Aorta (tissue), 5 donors: Measurements from ENCODE around the gene RIPOR3. TPM values are rescaled to one million over a fixed set of nuclear protein-coding genes. Genes with fewer than 3 reads are reported as not detected.
A peak's percentile ranks its signal among the peaks of the same experiment; 100 is the strongest.

Experiments
- ATAC-seq: fragments of 200-7000 bp; cut with Tn5 transposase; one replicate; pipeline ENCODE4 v1.9.1; 2022; ENCODE audit warnings: moderate library complexity; ENCODE audit not compliant: low FRiP score
- DNase-seq, 2 donors: peaks; one replicate each; pipeline ENCODE4 v3.0.0-alpha.2; 2020
- H3K27ac ChIP-seq, 2 donors: one replicate each; pipeline ENCODE4 v1.5.1; 2013; ENCODE audit warnings: low read length in 2 of 2, mild to moderate bottlenecking in 2 of 2, moderate library complexity in 2 of 2, control low read depth in 1 of 2, inconsistent platforms in 1 of 2, low read depth in 1 of 2
- H3K27me3 ChIP-seq, 2 donors: one replicate each; pipeline ENCODE4 v1.6.1; 2013; ENCODE audit warnings: control low read depth in 1 of 2, low read length in 1 of 2, mild to moderate bottlenecking in 1 of 2, moderate library complexity in 1 of 2; ENCODE audit not compliant: insufficient read depth in 2 of 2, control insufficient read depth in 1 of 2
- H3K36me3 ChIP-seq, 2 donors: one replicate each; pipeline ENCODE4 v1.6.1; 2013; ENCODE audit warnings: control low read depth in 1 of 2, low read length in 1 of 2, mild to moderate bottlenecking in 1 of 2; ENCODE audit not compliant: insufficient read depth in 2 of 2, control insufficient read depth in 1 of 2
- H3K4me1 ChIP-seq, 2 donors: one replicate each; pipeline ENCODE4 v1.6.1; 2013; ENCODE audit warnings: low read length in 2 of 2, control low read depth in 1 of 2, mild to moderate bottlenecking in 1 of 2, moderate library complexity in 1 of 2; ENCODE audit not compliant: insufficient read depth in 2 of 2, control insufficient read depth in 1 of 2
- H3K4me3 ChIP-seq, 2 donors: one replicate each; pipeline ENCODE4 v1.5.1; 2013; ENCODE audit warnings: low read length in 2 of 2, control low read depth in 1 of 2, mild to moderate bottlenecking in 1 of 2
- H3K9me3 ChIP-seq: one replicate; pipeline ENCODE4 v1.6.1; 2013; ENCODE audit warnings: mild to moderate bottlenecking, low read length; ENCODE audit not compliant: control insufficient read depth
- WGBS, 2 donors: extraction: QIAGEN DNeasy Blood & Tissue Kit; methylation state at CpG; one replicate each; pipeline ENCODE4 v1.1.7; 2013; 5-methylcytosine and 5-hydroxymethylcytosine counted together
- intact Hi-C, 2 donors: fragments of 100-400 bp; cut with DNase I; formaldehyde crosslinking; loops; one replicate each; pipeline versions ENCODE4 v1.14.2 to v1.15.0; 2022
- polyA plus RNA-seq, 2 donors: library from polyadenylated mRNA; stranded (reverse); fragments of 200-250 nt; gene quantifications; one replicate each; pipeline ENCODE4 v1.2.3, GENCODE V29; 2013
- total RNA-seq, 2 donors: library from RNA; stranded (reverse); fragmentation: NEBNext Ultra II Directional; extraction: Animal tissue kit (Norgen Biotek cat#: 25700); gene quantifications; one replicate each; pipeline ENCODE4 v1.2.1, GENCODE V29; 2021
- donor health status: healthy with polysubstance abuse.
- donor health status: Bipolar disorder and iron deficiency.
- donor health status: DM: no; HTN: no; CAD: no.
- donor health status: DM: no; HTN: no; CAD: no.
- donor health status: DM: yes; HTN: yes; CAD: no.

RIPOR3 gene
- total and polyA plus RNA-seq, 4 donors = 0.23 to 8.0 (median 2.3) TPM

DNA sequence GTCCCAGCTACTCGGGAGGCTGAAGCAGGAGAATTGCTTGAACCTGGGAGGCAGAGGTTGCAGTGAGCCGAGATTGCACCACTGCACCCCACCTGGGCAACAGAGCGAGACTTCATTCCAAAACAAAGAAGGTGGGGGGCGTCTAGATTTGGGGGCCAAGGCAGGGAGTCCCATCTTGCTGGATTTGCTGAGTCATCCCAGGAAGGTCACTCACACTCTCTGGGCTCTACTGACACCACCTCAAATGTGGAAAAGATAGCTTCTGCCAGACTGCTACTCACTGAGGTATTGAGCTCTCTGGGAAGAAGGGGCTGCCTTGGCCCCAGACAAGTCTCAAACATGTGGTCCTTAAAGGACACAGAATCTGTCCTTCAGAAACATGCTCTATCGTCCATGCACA lies 74.3 kb downstream of the RIPOR3 start:
- Histone ChIP-seq H3K9me3 (peaks cover 2% of the 10 kb centered on the region), H3K4me1 (no peaks in the 10 kb centered on the region), H3K27ac (no peak overlapping the region), H3K27me3 (no peaks in the 10 kb centered on the region), H3K4me3 (no peak overlapping the region), H3K36me3 (no peaks in the 10 kb centered on the region)
- WGBS, 2 donors = 92 to 94% methylated on average over 5 of the region's 5 CpGs
- no peak for ATAC-seq
- intact Hi-C loops = no loop called here
- DNase-seq = no peak

DNA sequence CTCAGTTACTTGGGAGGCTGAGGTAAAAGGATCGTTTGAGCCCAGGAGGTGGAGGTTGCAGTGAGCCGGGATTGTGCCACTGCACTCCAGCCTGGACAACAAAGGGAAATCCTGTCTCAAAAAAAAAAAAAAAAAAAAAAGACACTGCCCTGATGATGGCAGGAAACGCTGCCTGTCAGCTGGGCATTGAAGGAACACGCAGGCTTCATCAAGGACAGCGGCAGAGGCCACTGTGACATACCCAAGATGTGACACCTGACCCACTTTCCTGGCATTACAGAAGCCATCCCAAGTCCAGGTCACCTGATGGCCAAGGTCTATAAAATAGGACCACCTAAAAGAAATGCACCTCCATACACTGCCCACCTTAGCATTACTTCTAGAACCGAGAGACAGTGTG lies 75.9 kb downstream of the RIPOR3 start:
- Histone ChIP-seq H3K4me1 (no peaks in the 10 kb centered on the region), H3K36me3 (no peaks in the 10 kb centered on the region), H3K4me3 (no peak overlapping the region), H3K27me3 (no peaks in the 10 kb centered on the region), H3K9me3 (no peaks in the 10 kb centered on the region), H3K27ac (no peak overlapping the region)
- ATAC-seq (no peak), DNase-seq (no peak)
- intact Hi-C loops = no loop called here
- 92 to 94% methylated on average over 6 of the region's 6 CpGs for WGBS, 2 donors

GRCh38 chr20:50613438-50614169 lies 77.7 kb downstream of the RIPOR3 start:
- Histone ChIP-seq H3K27me3 (no peaks in the 10 kb centered on the region), H3K9me3 (no peaks in the 10 kb centered on the region), H3K27ac (no peak overlapping the region), H3K4me1 (no peaks in the 10 kb centered on the region), H3K36me3 (no peaks in the 10 kb centered on the region), H3K4me3 (no peak overlapping the region)
- no peak for DNase-seq
- no peak for ATAC-seq
- WGBS, 2 donors = 92 to 94% methylated on average over 15 of the region's 15 CpGs
- intact Hi-C loops = no loop called here

GRCh38 chr20:50611128-50611810 lies 80.1 kb downstream of the RIPOR3 start:
- intact Hi-C loops = no loop called here
- H3K27ac ChIP-seq = no peak overlapping the region
- no peak overlapping the region for H3K4me3 ChIP-seq
- 69 to 71% methylated on average over 15 of the region's 15 CpGs for WGBS, 2 donors
- H3K36me3 ChIP-seq = no peaks in the 10 kb centered on the region
- peak; percentile 49 for ATAC-seq
- no peaks in the 10 kb centered on the region for H3K27me3 ChIP-seq
- no peaks in the 10 kb centered on the region for H3K4me1 ChIP-seq
- no peak for DNase-seq
- no peaks in the 10 kb centered on the region for H3K9me3 ChIP-seq

DNA sequence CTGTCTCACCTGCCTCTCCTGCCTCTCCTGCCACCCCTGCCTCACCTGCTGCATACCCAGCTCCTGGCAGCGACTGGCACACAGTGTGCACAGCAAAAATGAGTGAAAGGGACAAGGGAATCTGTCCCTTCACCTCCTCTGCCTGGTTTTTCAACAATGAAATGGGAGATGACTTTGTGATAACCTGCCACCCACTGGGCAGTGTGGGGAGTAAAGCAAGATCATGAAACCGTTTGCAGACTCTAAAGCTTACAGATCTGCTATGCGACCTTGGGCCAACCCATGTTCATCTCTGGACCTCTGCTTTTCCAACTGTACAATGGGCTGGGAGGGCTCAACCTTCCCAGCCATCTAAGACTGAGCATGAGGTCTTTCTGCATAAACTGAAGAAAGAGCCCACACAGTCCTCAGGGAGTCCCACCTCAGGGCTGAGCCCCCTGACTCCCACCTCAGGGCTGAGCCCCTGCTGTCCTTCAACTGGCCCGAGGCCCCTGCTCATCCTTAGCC lies 81.1 kb downstream of the RIPOR3 start:
- H3K4me3 ChIP-seq = no peak overlapping the region
- no peak for ATAC-seq
- intact Hi-C loops = no loop called here
- no peaks in the 10 kb centered on the region for H3K36me3 ChIP-seq
- no peak for DNase-seq
- no peaks in the 10 kb centered on the region for H3K9me3 ChIP-seq
- no peaks in the 10 kb centered on the region for H3K27me3 ChIP-seq
- H3K27ac ChIP-seq = no peak overlapping the region
- H3K4me1 ChIP-seq = no peaks in the 10 kb centered on the region
- 76 to 81% methylated on average over 4 of the region's 4 CpGs for WGBS, 2 donors

DNA sequence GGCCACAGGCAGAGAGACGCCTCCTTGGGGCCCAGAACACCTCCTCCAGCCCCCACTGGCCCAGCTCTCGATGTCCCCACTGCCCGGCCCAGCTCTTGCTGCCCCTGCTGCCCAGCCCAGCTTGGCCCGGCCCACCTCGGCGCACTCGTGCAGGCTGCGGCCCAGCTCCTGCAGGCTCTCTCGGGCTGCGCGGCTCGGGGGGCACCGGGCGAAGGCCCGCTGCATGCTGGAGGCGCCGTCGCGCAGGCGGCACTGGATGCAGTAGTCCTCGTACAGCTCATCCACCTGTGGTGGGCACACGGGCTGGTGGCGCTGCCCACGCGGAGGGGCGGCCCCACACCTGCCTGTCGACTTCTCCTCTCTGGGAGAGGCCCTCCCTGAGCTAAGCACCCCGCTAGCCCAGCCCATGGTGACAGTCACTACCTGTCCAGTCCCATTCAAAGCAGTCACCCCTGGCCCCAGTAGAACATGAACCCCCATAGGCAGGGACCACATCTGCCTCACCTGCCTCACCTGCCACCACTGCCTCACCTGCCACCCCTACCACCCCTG lies 81.8 kb downstream of the RIPOR3 start:
- no peak overlapping the region for H3K27ac ChIP-seq
- no peak for ATAC-seq
- DNase-seq = no peak
- WGBS, 2 donors = 96% methylated on average over 28 of the region's 28 CpGs
- H3K36me3 ChIP-seq = no peaks in the 10 kb centered on the region
- no peak overlapping the region for H3K4me3 ChIP-seq
- no peaks in the 10 kb centered on the region for H3K4me1 ChIP-seq
- no peaks in the 10 kb centered on the region for H3K27me3 ChIP-seq
- H3K9me3 ChIP-seq = no peaks in the 10 kb centered on the region
- intact Hi-C loops = no loop called here

GRCh38 chr20:50608750-50609104 lies 82.6 kb downstream of the RIPOR3 start:
- DNase-seq (no peak), ATAC-seq (no peak)
- 96 to 97% methylated on average over 13 of the region's 13 CpGs for WGBS, 2 donors
- no peaks in the 10 kb centered on the region for H3K4me1 ChIP-seq
- H3K27ac ChIP-seq = no peak overlapping the region
- intact Hi-C loops = no loop called here
- no peak overlapping the region for H3K4me3 ChIP-seq
- H3K9me3 ChIP-seq = no peaks in the 10 kb centered on the region
- no peaks in the 10 kb centered on the region for H3K36me3 ChIP-seq
- no peaks in the 10 kb centered on the region for H3K27me3 ChIP-seq

DNA sequence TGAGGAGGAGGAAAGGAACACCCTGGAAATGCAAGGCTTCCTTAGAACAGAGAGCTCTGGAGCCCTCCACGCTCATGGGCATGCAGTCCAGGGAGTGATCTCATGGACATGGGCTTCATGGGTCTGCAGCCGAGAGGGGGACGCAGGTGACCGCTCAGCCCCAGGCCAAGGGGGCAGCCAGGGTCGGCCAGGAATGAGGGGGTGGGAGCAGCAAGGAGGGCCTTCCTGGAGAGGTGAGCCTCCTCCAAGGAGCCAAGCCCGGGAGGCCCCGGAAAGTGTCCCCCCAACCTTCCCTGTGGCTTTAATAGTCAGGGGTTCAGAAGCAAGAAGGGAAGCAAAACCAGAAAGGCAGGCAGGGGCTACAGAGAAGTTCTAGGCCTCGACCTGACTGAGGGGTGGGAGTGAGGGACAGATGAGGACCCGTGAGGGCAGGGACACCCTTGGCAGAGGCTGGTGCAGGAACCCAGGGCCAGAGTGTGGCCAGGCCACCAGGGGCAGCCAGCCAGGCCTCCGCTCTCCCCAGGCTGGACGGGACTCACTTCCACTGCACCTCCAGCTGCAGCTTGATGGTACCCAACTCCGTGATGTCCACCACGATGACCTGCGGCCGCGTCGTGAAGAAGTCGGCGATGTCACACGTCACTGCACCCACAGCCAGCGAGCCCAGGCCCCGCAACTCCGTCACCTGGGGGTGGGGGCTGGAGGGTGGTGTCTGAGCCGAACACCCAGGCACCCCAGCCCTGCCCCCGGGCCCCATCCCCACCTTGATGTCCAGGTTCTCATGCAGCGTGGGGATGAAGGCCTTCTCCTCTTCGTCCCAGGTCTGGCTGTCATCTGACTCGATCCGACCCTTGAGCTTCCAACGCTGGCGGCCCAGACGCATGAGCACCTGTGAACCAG lies 83.2 kb downstream of the RIPOR3 start:
- Histone ChIP-seq H3K4me3 (no peak overlapping the region), H3K27me3 (no peaks in the 10 kb centered on the region), H3K27ac (no peak overlapping the region), H3K9me3 (no peaks in the 10 kb centered on the region), H3K36me3 (no peaks in the 10 kb centered on the region), H3K4me1 (no peaks in the 10 kb centered on the region)
- no peak for ATAC-seq
- intact Hi-C loops = no loop called here
- DNase-seq = no peak
- 92 to 94% methylated on average over 32 of the region's 32 CpGs for WGBS, 2 donors
